ENCODE results near the gene RAPGEF3.

The RAPGEF3 gene

DNA sequence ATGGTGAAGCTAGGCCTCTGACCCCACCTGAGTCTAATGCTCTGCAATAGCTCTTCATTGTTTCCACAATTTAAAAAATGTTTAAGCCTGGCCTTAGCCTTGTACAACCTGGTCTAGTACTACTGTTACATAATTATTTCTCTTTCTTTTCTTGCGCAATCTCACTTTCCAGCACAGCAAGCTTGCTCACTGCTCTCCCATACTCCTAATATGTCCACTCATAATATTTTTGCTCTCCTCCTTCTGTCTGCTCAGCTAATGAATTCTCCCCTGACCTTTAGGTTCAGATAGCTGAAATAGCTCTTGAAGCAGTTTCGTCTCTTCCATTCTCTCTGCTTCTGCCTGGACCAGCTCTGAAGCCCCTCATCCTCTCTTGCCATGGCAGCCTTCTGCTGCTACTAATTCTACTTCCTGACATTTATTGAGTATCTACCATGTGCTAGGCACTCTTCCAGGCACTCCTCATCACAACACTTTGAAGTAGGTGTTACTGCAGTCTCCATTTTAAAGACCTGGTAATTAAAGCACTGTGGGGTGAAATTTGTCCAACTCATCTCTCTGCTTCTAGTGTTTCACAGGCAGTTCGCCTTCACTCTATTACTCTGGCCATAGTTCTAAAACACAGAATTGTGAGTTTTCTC lies 11.5 kb upstream of the RAPGEF3 start (continued):
- TF ChIP-seq, protein P1, sequence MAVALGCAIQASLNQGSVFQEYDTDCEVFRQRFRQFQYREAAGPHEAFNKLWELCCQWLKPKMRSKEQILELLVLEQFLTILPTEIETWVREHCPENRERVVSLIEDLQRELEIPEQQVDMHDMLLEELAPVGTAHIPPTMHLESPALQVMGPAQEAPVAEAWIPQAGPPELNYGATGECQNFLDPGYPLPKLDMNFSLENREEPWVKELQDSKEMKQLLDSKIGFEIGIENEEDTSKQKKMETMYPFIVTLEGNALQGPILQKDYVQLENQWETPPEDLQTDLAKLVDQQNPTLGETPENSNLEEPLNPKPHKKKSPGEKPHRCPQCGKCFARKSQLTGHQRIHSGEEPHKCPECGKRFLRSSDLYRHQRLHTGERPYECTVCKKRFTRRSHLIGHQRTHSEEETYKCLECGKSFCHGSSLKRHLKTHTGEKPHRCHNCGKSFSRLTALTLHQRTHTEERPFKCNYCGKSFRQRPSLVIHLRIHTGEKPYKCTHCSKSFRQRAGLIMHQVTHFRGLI (tag by site-specific recombination; IDR thresholded peaks at IDR 0.05) = no peak
- TF ChIP-seq SP2 (tag by site-specific recombination; IDR thresholded peaks at IDR 0.05) (no peak), ZNF501 (tag by site-specific recombination; IDR thresholded peaks at IDR 0.05) (no peak), ZNF558 (tag by site-specific recombination; IDR thresholded peaks at IDR 0.05) (0 out of 2 replicates have a peak, but pooled peaks have one; percentile 41), ZBTB10 (tag by site-specific recombination; IDR thresholded peaks at IDR 0.05) (no peak), ZNF621 (tag by site-specific recombination; IDR thresholded peaks at IDR 0.05) (no peak), REST (tag by site-specific recombination; IDR thresholded peaks at IDR 0.05) (0 out of 2 replicates have a peak, but pooled peaks have one; percentile 27), ZBTB48 (tag by site-specific recombination; IDR thresholded peaks at IDR 0.05) (no peak), ZNF335 (tag by site-specific recombination; conservative IDR thresholded peaks at IDR 0.05) (peak; percentile 35; the same call in 1 of the 2 replicates), ZSCAN30 (tag by site-specific recombination; IDR thresholded peaks at IDR 0.05) (no peak)

GRCh38 chr12:47769234-47770085 lies 10.8 kb upstream of the RAPGEF3 start:
- H3K9me3 ChIP-seq (ENCODE audit: control insufficient read depth, insufficient read depth, low read depth, low read length) = no peaks in the 10 kb centered on the region
- peak overlapping the region; percentile 3; the same call in 1 of the 2 replicates for H3K27ac ChIP-seq (ENCODE audit: extremely low read depth, low read depth, low read length)
- POLR2A ChIA-PET = interaction anchor here (1.0 to 3.7 kb wide), 4 partner anchors 9 to 51 kb away, joined by 4 to 34 read pairs (median 6); partner anchors contain the start of genes HDAC7 and RAPGEF3
- TF ChIP-seq KLF16 (tag by site-specific recombination; IDR thresholded peaks at IDR 0.05) = 0 out of 2 replicates have a peak, but pooled peaks have one; percentile 21
- TF ChIP-seq, protein P2, sequence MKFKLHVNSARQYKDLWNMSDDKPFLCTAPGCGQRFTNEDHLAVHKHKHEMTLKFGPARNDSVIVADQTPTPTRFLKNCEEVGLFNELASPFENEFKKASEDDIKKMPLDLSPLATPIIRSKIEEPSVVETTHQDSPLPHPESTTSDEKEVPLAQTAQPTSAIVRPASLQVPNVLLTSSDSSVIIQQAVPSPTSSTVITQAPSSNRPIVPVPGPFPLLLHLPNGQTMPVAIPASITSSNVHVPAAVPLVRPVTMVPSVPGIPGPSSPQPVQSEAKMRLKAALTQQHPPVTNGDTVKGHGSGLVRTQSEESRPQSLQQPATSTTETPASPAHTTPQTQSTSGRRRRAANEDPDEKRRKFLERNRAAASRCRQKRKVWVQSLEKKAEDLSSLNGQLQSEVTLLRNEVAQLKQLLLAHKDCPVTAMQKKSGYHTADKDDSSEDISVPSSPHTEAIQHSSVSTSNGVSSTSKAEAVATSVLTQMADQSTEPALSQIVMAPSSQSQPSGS (tag by site-specific recombination; IDR thresholded peaks at IDR 0.05; ENCODE audit: low read depth) = 0 out of 2 replicates have a peak, but pooled peaks have one; percentile 48
- TF ChIP-seq ZNF843 (tag by site-specific recombination; IDR thresholded peaks at IDR 0.05) = 0 out of 2 replicates have a peak, but pooled peaks have one; percentile 25
- TF ChIP-seq ZNF664 (tag by site-specific recombination; IDR thresholded peaks at IDR 0.05) = peak; percentile 97
- TF ChIP-seq ZBTB48 (tag by site-specific recombination; IDR thresholded peaks at IDR 0.05) = peak; percentile 54; the same call in 1 of the 2 replicates
- peak; percentile 79 for TF ChIP-seq OSR2 (tag by site-specific recombination; IDR thresholded peaks at IDR 0.05)
- peak; percentile 14; the same call in 1 of the 2 replicates for TF ChIP-seq KLF1 (tag by site-specific recombination; IDR thresholded peaks at IDR 0.05)
- TF ChIP-seq FEZF1 (tag by site-specific recombination; IDR thresholded peaks at IDR 0.05) = peak; percentile 55; the same call in 1 of the 2 replicates
- 0 out of 2 replicates have a peak, but pooled peaks have one; percentile 4 for TF ChIP-seq ZNF610 (tag by site-specific recombination; IDR thresholded peaks at IDR 0.05; ENCODE audit: borderline replicate concordance)
- peak; percentile 42 for TF ChIP-seq PRDM10 (tag by site-specific recombination; IDR thresholded peaks at IDR 0.05)
- TF ChIP-seq ZBTB20 (tag by site-specific recombination; IDR thresholded peaks at IDR 0.05) = no peak

More at GRCh38 chr12:47769234-47770085, 10.8 kb upstream of the RAPGEF3 start:
- Histone ChIP-seq H3K4me3 (ENCODE audit: low read depth, low read length) (no peak overlapping the region), H3K4me1 (ENCODE audit: control insufficient read depth, insufficient read depth, low read length) (no peaks in the 10 kb centered on the region; the same call in 1 of the 2 replicates), H3K36me3 (ENCODE audit: control insufficient read depth in 2 of 2, insufficient read depth in 1 of 2, low read length in 2 of 2) (no peaks in the 10 kb centered on the region)
- CTCF ChIA-PET = interaction anchor here (0.5 to 19.6 kb wide), 12 partner anchors 10 to 736 kb away, joined by 3 to 784 read pairs (median 6); partner anchors contain the start of gene RAPGEF3
